NCI-H82 treated with DMSO at 0.1 percent for 48 hours (cell line): ENCODE measurements around the gene F13A1.

Experiments used
- DNase-seq: peaks from one replicate; lab custom pipeline; 2025; ENCODE audit not compliant: unreplicated experiment; lab: John Stamatoyannopoulos, UW

Gene F13A1

GRCh38 chr6:6244624-6245023, 75.8 kb downstream of the F13A1 start:
- no peak for DNase-seq

- DNase-seq: no peak
These were observed 76.6 kb downstream of the F13A1 start for GRCh38 chr6:6243846-6244245.

- DNase-seq: no peak
These were observed 80.6 kb downstream of the F13A1 start for GRCh38 chr6:6239598-6240581.

- no peak for DNase-seq
These were observed 83.6 kb downstream of the F13A1 start for GRCh38 chr6:6236730-6237469.

DNA sequence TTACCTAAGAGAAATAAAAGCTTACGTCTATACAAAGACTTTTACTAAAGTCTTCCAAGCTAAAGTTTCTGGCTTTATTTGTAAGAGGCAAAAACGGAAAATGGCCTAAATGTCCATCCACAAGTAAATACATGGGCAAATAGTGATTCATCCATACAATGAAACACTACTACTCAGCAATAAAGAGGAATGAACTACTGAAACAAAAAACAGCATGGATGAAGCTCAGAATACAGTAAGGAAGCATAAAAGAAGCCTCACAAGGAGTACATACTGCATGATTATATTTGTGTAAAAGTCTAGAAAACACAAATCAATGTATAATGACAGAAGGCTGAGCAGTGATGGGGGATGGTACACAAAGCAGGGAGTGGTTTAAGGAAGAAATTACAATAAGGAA, 84.7 kb downstream of the F13A1 start:
- no peak for DNase-seq

DNA sequence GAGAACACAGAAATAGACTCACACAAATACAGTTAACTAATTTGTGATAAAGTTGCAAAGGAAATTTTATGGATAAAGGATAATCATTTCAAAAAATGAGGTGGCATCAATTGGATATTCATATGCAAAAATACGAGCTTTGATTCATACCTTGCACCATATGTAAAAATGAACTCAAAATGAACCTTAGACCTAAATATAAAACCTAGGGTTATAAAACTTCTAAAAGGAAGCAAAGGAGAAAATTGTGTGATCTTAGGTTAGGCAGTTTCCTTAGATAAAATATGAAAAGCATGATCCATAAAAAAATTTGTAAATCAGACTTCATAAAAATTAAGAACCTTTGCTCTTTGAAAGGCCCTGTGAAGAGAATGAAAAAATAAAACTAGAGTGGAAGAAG, 85.5 kb downstream of the F13A1 start:
- no peak for DNase-seq

GRCh38 chr6:6230286-6230685, 90.2 kb downstream of the F13A1 start:
- DNase-seq: peak; percentile 88

DNA sequence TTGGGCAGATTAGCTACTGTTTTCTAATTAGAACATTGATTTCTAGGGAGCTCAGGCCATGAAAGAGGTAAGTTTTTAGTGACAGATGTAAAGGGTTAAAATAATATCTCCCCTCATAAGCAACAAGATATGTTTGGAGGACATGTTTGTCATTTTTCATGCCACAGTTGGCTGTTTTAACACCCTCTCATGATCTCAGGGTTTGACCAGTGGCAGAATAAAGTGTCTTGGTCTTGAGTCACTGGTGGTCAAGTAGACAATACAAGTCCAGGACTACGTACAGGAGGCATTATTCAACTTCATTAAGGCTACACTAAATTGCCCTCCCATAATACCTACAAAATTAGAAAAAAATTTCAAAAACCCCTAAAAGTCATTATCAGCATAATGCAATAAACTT, 92.6 kb downstream of the F13A1 start:
- no peak for DNase-seq

- DNase-seq: no peak
These were observed 94.5 kb downstream of the F13A1 start for GRCh38 chr6:6225885-6226529.

- DNase-seq: no peak
These were observed 95.5 kb downstream of the F13A1 start for GRCh38 chr6:6224933-6225486.

DNA sequence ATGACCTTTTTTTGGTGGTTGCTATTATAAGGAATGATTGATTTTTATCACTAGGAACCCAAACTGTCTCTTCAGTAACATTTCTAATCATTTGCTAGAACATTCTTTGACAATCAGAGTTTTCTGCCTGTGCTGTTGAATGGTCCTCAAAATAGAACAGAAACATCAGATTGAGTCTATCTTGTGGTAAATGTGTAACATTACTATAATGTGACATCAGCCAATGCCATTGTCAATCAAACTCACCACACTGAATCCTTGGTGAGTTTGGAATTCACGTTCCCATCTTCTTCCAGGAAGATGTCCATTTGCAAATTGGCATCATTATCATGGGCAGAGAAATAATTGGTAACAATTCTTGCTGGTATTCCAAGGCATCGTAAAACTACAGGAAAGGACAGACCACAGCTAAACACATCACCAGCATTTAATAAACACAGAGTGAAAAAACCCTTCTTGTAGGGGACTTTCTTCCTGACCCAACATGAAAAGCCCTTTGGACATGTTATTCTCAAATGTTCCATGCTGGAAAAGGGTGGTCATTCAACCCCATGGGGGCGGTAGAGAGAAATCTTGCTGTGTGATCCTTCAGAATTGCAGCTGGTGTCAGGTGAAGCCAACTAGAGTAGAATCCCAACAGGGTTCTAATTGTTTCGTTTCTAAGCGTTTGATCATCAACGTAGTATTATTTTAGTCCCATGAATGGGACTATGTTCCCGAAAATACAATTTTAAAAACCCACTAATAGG, 98.5 kb downstream of the F13A1 start:
- DNase-seq: no peak

DNA sequence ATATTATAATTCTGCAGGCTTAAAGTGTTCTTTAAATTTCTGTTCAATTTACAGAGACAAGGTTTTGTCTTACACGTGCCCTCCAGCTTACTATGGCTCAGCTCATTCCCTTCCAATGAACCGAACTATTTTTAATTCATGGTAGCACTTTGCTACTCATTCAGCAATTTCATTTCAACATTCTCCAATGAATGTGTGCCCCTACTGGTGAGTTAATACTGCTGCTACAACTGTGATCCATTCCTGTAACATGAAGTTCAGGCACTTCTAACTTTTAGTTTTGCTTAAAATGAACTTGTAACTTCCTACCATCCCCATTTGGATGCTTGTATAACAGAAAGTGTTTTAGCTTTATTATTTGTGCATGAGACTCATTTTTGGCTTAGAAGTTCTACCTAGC, 99.7 kb downstream of the F13A1 start:
- no peak for DNase-seq

DNA sequence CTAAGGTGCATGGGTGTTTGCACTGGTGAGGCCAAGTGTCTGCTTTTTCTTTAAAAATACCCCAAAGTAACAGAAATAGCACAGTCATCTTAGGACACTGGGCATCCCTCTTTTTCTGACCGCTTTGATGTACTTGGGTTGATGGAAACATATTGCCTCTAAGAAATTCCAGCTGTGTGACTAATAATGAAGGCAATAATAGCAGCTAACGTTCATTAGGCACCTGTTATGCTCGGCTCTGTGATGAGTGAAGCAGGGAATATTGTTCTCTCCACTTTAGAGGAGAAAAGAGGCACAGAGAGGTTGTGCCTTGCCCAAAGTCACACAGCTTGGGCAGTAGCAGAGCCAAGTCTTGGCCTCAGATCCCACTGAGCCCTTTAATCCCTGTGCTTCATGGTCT, 100.7 kb downstream of the F13A1 start:
- DNase-seq: no peak

GRCh38 chr6:6218759-6219085, 101.7 kb downstream of the F13A1 start:
- no peak for DNase-seq

DNA sequence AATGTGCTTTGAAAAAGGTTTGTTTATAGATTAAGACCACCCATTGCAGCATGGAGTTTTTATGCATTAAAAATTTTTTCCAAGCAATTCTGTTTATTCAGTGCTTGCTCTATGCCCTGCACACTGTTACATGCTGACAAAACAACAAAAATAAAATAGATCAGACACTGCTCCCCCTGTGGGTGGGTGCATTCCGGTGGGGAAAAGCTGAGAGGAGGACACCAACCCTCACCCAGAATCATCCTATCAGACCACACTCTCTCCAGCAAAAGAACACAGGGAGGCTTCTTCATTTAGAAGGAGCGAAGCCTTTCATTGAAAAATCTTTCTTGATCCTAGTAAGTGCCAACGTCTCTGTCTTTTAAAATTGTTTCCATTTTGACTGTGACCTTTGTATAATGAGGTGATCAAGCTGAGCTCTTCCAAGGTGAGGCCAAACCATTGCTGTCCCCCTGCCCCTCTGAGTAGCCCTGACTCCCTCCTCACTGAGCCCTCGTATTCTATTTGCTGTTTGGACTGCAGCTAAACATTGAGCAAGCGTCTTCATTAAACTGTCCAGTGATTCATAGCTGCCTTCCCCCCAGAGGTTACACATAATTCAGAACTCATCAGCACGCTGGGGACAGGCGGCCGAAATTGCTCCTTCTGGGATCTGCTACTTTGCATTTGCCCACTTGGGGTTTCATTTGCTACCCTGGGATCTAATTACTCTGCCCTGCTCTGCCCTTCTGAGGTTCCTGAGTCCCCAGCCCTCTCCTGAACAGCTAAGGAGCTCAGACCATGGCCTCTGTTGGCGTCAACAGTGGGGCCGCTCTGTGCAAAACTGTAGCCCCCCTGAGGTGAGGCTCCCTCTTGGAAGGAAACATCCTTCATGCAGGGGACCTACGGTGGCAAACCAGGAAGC, 102.4 kb downstream of the F13A1 start:
- DNase-seq: no peak

DNA sequence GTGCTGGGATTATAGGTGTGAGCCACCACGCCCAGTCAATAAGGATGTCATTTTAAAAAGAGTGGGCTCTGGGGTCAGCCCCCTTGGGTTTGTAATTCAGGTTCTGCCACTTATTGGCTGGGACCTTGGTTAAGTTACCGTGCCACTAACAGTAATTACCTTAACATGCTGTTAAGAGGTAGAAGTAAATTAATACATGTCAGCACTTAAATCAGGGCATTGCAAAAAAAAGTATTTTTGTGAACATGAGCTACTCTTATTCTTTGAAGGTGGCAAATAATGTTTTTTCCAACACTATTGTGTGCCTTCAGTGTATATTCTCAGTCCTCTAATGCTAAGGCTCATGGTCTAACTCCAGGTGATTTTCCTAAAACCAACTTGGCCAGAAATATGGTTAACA, 109.5 kb downstream of the F13A1 start:
- no peak for DNase-seq

DNA sequence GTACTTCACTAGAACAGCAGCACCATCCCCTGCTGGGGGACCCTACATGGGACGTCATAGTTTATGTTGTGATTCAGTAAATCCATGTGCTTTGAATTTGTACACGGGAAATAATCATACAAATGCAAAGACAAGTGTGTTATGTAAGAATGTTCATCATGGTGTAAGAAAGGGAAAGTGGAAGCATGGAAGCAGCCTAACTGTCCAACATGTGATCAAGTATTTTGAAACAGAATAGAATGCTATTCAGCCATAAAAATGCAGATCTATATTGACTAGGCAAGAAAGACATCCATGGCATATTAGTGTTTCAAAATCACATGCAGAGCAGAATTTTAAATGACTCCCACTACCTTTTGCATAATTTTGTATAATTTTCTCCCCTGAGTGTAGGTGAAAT, 117.6 kb downstream of the F13A1 start:
- DNase-seq: no peak

DNA sequence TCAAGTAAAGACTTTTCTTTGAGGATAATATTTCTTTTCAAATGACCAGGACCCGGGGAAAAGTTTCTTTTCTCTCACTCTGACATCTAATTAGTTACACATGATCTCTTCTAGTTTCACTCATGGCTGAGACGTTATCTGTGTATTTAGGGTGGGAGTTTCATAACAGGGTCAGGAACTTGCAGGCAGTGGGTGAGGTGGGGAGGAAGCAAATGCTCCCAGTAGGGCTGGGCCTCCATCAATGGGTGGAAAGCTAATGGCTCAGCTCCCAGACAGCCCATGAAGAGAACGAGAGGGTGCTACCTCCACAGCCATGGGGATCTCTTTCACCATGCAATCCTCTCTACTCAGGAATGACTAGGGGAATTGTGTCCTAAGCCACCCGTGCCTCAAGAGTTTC, 119.3 kb downstream of the F13A1 start:
- no peak for DNase-seq

- DNase-seq: no peak
These were observed 120.8 kb downstream of the F13A1 start for GRCh38 chr6:6199678-6200077.

GRCh38 chr6:6196762-6197161, 123.7 kb downstream of the F13A1 start:
- DNase-seq: no peak
